GM21723 (cell line): ENCODE data around the gene SAT1.

ENCODE experiments used
- ATAC-seq: cut with Tn5 transposase; IDR thresholded peaks from one replicate; pipeline ENCODE4 v1.9.1; 2021; ENCODE audit warnings: mild to moderate bottlenecking, moderate library complexity; ENCODE audit not compliant: unreplicated experiment

The SAT1 gene

DNA sequence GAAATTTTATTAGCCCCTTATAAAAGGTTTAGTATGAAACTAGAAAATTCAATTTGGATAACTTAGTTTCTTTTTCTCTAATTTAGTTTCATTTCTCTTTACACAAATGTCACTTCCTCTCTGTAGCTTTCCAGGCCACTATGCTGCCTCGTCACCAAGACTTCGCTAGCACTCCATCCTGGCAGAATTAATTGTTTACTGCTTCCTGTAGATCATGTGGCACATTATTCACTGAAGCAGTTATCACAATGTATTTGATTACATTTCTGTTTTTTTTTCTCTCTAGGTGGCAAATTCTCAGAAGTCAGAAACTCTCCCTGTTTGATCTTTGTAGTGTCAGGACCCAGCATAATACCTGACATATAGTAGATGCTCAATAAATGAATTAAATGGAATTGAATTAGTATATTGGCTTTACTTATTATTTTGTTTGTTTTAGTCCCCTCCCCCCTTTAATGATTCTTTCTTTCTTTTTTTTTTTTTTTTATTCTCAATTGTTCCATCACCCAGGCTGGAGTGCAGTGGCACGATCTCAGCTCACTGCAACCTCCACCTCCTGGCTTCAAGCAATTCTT, 9.3 kb upstream of the SAT1 start:
- peak; percentile 83 for ATAC-seq

DNA sequence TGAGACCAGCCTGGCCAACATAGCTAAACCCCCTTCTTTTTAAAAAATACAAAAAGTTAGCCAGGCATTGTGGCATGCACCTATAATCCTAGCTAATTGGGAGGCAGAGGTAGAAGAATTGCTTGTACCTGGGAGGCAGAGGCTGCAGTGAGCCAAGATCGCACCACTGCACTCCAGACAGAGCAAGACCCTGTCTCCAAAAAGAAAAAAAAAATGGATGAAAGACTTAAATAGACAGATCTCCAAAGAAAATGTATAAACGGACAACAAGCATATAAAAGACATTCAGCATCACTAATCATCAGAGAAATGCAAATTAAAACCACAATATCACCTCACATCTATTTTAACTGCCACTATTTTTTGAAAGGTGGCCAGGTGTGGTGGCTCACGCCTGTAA, 6.6 kb upstream of the SAT1 start:
- no peak for ATAC-seq

DNA sequence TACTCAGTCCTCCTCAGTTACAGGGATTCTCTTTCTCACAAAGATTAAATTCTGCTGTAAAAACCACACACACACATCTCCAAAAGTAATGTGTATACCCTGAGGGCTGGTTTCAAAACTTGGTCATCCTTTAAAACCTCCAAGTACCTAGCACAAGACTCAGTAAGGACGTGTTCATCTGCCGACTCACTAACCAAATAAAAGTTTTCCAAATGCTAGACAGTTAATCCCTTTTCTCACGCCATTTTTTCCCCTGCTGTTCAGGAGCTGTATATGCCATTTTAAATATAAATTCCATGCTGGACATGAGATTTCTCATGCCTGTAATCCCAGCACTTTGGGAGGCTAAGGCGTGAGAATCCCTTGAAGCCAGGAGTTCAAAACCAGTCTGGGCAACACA, 3.9 kb upstream of the SAT1 start:
- no peak for ATAC-seq

DNA sequence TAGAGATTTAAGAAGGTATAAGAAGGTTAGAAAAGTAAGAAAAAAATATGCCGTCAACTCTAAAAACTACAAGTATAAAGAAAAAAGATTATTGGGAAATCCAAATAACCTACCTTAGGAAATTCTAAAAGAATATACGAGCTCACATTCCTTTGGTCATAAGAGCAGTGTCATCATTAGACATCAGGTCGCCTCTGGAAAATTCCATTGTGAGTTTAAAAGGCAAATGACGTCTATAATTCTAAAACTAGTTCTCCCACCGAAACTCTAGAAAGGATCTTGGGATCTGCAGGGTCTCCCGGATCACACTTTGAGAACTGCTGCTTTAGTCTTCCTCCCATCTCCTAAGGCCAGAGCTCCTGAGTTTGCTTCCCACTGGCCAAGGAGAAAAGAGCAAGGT, 518 bp upstream of the SAT1 start:
- no peak for ATAC-seq

DNA sequence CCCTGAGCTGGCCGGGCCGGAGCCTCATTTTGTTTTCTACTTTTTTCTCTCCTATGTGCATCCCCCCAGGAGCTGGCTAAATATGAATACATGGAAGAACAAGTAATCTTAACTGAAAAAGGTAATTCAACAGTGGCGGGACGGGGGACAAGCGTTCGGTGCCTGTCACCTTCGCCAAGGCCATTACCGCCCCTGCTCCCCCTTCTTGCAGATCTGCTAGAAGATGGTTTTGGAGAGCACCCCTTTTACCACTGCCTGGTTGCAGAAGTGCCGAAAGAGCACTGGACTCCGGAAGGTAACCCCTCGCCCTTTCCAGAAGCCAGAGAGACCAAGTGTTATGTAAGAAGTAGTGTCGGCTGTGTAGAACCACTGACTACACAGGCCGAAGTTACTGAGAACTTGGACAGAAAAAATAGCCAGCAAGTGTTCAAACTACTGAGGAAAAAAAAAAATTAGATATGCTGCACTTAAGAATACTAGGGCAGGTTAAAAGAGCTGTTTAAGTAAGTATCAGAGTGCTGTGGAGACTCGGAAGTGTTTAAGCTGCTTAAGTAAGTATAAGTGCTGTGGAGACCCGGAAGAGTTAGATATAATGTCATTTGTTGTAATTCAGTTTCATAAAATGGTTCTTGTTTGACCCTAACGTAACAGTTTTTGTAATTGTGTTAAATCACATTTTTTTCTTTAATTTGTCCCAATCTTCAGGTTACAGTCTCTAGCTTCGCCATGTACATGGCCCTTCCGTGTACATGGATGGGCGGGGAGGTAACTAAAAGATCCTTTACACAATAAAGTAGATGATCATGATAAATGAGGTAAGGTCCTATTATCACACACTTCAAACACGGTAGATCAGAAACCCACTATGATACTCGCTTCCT, 856 bp downstream of the SAT1 start:
- ATAC-seq: no peak

DNA sequence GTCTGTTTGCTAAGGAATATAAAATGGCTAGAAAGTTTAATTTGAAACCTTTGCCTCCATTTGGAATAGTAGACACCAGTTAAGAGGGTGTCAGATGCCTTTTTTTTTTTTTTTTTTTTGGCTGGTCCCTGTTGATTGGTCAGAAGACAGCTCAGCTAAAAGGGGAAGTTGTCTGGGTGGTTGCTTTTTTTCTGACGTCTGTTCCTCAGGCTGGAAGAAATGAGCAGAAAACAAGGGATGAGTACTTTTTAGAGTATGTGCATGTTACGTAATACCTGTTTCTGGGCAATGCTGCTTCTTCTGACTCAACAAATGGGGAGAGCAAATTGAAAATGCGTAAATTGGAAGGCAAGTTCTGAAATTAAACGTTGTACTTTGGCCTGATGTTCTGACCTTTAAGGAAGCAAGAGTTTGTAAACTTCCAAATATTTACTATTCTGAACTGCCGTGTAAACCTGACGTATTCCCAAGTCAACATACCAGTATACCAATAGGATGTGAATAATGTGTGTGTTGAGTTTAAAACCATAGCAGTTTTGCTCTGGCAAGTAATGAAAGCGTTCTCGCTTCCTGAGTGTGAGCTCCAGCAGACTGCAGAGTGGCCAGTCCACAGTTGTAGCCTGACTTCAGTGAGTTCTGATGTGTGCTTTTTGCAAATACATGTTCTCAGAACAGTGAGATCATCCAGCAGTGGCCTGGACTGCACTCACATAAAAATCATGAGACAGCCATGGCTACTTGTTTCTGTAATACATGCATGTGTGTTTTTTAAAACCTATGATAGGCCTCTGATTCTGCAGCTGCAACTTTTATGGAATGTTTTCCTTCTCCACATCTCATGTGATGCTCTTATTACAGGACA, 1.7 kb downstream of the SAT1 start:
- ATAC-seq: no peak

DNA sequence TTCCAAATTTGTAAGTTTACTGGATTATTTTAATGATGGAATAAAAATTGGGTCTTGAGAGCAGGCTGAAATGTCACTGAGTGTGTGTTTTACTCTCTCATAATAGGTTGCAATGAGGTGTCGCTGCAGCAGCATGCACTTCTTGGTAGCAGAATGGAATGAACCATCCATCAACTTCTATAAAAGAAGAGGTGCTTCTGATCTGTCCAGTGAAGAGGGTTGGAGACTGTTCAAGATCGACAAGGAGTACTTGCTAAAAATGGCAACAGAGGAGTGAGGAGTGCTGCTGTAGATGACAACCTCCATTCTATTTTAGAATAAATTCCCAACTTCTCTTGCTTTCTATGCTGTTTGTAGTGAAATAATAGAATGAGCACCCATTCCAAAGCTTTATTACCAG, 2.6 kb downstream of the SAT1 start:
- no peak for ATAC-seq

DNA sequence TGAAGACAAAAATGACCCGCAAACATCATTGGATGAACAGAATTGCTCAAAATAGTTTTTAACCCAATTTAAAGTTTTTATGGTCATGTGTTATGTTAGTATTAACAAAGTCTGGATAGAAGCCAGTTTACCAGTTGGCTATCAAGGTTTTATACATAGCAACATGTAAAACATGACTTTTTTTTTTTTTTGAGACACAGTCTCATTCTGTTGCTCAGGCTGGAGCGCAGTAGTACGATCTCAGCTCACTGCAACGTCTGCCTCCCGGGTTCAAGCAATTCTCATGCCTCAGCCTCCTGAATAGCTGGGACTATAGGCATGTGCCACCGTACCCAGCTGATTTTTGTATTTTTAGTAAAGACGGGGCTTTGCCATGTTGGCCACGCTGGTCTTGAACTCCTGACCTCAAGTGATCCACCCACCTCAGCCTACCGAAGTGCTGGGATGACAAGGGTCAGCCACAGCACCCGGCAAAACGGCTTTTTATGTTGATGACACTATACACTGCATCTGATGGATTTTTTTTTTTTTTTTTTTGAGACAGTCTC, 3.4 kb downstream of the SAT1 start:
- no peak for ATAC-seq

DNA sequence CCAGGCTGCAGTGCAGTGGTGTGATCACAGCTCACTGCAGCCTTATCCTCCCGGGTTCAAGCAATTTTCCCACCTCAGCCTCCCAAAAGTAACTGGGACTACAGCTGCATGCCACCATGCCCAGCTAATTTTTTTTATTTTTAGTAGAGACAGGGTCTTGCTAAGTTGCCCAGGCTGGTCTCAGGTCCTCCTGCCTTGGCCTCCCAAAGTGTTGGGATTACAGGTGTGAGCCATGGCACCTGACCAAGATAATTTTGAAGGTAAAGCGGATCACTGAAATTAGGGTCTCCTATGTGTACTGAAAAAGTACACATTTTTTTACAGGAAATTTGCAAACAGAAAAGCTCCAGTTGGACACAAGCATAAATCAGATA, 4.8 kb downstream of the SAT1 start:
- no peak for ATAC-seq

DNA sequence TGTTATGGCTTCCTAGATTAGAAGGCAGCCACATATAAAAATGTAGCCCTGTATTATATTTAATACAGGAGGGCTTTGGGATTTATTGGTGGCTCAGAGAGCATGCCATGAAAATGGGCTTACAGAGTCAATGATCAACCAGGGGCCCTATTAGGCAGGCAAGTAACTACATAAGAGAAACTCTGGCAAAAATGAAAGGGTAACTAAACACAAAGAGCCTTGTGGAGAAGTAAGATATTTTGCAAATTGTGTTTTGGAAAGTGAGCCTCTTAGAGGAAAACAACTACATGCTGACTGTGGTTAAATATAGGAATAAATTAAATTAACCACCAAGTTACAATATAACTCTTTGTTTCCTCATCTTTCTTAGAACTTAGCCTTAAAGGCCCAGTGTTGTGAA, 5.5 kb downstream of the SAT1 start:
- ATAC-seq: no peak

DNA sequence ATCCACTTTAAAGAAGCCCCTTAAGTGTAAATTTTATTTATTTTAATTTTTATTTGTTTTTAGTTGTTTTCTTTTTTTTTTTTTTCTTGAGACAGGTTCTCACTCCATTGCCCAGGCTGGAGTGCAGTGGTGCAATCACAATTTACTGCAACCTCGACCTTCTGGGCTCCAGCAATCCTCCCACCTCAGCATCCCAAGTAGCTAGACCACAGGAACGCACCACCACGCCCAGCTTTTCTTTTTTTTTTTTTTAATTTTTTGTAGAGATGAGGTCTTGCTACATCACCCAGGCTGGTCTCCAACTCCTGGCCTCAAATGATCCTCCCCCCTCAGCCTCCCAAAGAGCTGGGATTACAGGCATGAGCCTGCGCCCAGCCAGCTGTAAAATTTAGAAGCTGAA, 6.0 kb downstream of the SAT1 start:
- no peak for ATAC-seq

DNA sequence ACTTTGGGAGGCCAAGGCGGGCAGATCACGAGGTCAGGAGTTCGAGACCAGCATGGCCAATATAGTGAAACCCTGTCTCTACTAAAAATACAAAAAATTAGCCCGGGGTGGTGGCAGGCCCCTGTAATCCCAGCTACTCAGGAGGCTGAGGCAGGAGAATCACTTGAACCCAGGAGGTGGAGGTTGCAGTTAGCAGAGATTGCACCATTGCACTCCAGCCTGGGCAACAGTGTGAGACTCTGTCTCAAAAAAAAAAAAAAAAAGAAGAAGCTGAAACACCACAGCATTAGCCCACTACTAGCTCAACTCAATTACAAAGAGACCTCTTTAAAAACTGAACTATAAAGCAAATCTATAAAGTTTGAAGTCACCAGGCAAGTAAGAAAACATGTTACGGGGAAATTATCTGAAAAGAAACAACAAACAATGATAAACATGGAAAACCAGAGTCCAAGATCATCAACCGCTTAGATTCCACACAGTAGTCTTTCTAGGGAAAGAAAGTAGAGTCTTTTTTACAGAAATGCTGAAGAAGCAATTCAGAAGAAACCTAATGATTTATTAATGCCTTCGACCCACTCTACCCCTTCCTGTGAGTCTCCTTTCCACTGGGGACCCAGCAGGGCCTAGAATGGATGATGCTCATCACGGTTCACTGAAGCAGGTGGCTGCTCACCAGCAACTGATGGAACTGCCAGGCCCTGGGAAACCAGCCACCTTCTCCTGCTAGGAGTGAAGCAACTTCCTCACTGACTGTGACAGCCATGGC, 6.6 kb downstream of the SAT1 start:
- ATAC-seq: no peak

DNA sequence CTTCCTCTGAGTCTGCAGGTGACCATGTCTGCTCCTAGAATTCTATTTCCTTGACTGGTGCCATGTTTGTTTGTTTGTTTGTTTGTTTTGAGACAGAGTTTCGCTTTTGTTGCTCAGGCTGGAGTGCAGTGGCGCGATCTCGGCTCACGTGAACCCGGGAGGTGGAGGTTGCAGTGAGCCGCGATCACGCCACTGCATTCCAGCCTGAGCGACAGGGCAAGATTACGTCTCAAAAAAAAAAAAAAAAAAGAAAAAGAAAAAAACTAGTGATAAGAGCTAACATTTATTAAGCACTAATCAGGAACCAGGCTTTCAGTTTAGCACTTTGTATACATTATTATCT, 7.2 kb downstream of the SAT1 start:
- ATAC-seq: no peak

DNA sequence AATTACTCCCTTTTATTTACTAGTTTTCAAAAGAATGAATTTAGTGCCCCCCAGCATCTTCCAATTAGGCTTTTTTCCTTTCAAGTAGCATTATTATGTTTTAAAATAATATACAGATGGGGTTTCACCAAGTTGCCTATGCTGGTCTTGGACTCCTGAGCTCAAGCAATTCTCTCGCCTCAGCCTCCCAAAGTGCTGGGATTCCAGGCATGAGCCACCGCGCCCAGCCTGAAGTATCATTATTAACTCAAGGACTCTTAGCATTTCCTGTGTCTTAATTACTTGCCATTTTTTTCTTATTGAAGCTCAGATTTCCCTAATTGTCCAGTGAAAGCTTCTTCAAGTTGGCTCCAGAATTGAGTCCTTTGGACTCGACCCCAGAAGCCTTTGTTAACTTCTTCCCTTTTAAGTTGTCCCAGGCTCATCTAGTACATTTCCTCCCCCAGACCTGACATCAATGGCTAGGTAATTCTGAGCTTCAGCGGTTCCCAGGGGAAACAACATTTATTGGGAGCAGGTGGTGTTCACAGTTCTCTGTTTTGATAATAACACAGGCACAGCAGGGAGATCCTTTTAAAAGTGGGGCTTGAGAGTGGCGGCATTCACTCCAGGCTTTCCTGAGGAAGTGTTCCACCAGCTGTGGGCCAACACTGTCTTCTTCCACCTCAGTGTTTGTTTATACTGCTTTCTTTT, 10.0 kb downstream of the SAT1 start:
- no peak for ATAC-seq

DNA sequence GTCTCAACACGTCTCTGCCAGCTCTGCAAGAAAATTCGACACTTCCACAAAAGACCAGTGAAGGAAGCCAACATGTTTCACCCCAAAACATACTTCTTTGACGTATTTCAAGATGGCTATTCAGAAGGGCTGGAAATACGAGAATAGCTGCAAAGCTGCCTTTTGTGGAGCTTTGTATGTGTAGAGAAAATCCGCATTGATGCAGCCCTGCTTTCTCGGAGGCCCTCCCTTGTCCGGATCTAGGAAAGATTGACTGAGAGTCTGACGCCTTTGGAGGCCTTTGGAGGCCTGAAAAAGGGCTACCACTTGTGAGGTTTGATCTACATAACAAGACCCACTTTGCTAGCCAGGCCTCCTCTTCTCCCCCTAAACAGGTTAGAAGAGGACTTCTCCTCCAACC, 12.2 kb downstream of the SAT1 start:
- ATAC-seq: no peak

DNA sequence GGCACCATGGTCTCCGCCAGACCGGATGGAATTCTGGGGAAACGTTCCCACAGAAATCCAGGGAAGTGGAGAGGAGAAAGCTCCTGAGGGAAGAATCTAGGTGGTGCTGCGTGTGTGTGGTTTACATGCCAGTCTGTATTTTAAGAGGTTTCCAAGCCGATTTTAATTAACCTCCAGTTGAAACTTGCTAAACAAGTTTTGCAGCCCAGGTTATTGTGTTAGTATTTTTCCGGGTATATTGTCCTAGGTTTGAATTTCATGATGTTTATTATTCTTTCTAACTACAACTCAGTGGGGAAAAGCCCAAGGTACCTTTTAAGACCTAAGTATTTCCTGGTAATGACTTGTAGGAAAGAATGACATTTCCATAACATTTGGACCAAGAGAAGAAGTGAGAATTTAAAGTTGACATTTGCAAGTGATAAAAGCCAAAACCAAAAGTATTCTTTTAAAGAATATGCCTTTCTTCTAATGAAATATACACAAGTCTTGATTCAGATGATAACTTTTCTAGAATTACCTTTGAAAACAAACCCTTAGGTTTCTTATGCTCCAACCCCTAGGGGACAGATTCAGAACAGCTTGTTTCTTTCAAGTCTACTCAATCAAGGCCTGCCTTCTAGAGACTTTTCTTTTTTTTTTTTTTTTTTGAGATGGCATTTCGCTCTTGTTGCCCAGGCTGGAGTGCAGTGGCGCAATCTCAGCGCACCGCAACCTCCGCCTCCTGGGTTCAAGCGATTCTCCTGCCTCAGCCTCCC, 14.6 kb downstream of the SAT1 start:
- no peak for ATAC-seq

DNA sequence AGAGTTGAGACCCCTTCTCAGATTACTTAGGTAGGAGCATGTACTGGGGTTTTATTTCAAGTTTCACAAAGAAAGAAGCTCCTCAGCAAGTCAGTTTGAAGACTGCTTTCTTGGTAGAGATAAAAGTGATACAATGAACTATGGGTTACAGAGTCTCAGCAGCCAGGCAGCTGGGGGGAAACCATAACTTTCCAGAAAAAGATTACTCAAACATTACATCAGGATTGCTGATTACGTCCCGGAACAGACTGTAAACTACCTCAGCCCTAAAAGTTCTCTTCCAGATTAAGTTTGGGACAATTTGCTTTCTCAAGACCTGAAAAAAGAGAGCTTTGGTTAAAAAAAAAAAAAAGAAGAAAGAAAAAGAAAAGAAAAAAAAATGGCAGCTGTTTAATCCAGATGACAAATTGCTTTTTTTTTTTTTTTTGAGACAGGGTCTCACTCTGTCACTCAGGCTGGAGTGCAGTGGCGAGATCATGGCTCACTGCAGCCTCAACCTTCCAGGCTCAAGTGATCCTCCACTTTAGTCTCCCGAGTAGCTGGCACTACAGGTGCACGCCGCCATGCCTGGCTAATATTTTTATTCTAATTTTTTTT, 16.6 kb downstream of the SAT1 start:
- no peak for ATAC-seq

DNA sequence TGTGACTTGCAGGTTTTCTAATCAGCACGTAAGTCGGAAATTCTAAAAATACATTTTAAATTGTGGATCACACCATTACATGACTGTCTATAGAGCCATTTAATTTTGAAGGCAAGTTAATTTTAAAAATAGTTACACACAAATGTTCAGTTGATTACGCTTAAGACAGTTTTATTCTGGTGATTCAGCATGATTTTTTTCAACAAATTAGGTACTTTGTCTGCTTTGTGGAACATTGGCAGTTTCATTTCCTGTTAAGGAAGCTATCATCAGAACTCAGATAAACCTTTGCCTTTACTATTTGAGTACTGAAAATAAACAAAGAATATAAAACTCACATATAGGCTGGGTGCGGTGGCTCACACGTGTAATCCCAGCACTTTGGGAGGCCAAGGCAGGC, 19.5 kb downstream of the SAT1 start:
- no peak for ATAC-seq

DNA sequence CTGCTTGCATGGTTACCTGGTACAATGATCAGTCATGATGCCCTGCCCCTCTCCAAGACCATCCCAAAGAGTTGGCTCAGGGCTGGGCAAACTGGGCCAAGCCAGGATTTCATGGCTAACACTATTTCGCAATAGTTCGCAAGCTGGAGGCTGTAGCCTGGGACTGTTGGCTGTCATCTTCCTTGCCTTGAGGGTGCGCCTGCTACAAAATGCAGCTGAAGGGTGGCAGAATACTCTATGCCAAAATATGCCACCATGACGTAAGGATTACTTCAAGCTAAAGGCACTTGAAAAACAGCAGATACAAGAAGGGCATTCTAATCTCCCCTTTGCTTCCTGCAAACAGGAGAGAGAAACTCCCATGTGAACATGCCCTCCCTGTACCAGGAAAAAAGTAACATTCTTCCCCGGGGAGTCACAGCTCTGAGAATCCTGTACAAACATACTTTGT, 21.0 kb downstream of the SAT1 start:
- no peak for ATAC-seq
